Panc1 (cell line): ENCODE results near the gene TMEM108. TPM values are rescaled to one million over a fixed set of nuclear protein-coding genes. Genes with fewer than 3 reads are reported as not detected.

Experiments
- ATAC-seq: fragments of 200-7000 bp; cut with Tn5 transposase; 2 replicates; pipeline ENCODE4 v1.9.1; 2020; ENCODE audit warnings: mild to moderate bottlenecking, moderate library complexity
- BruUV-seq: library from RNA; stranded (reverse); fragments of 400-500 nt; replicated peaks from 2 replicates; lab custom pipeline; 2021; lab: Mats Ljungman, UMichigan
- CTCF ChIA-PET: fragments of 300-600 bp; sonication (Branson Sonifier 250); formaldehyde crosslinking; loops from one replicate; lab custom pipeline; 2022; ENCODE audit warnings: antibody characterized with exemption; lab: Charles Lee
- POLR2A ChIA-PET: fragments of 300-600 bp; sonication (Branson Sonifier 250); formaldehyde crosslinking; loops from one replicate; lab custom pipeline; 2022; ENCODE audit warnings: antibody characterized with exemption; lab: Charles Lee
- DNase-seq: peaks from one replicate; pipeline ENCODE4 v3.0.0-alpha.2; 2010; ENCODE audit warnings: low read depth, low spot score
- H3K27ac ChIP-seq: 2 replicates; pipeline ENCODE4 v1.5.1; 2011; ENCODE audit warnings: mild to moderate bottlenecking, low read length, inconsistent platforms
- H3K27me3 ChIP-seq: fragments of 200-500 bp; sonication (Bioruptor generic); 2 replicates; pipeline ENCODE4 v1.6.0; 2014; ENCODE audit warnings: low read length, inconsistent platforms; ENCODE audit not compliant: control insufficient read depth, insufficient read depth
- H3K36me3 ChIP-seq: fragments of 200-500 bp; sonication (Bioruptor generic); 2 replicates; pipeline ENCODE4 v1.5.1; 2014; ENCODE audit warnings: inconsistent platforms, mild to moderate bottlenecking, low read length, moderate library complexity; ENCODE audit not compliant: control insufficient read depth, insufficient read depth
- H3K4me1 ChIP-seq: 2 replicates; pipeline ENCODE4 v1.5.1; 2011; ENCODE audit warnings: inconsistent platforms, mild to moderate bottlenecking, low read length, moderate library complexity; ENCODE audit not compliant: control insufficient read depth, insufficient read depth
- H3K4me3 ChIP-seq, 2 experiments: 2 replicates each; pipeline ENCODE4 v1.5.1; 2011 to 2012; ENCODE audit warnings: low read depth in 2 of 2, low read length in 2 of 2, mild to moderate bottlenecking in 2 of 2, inconsistent platforms in 1 of 2, moderate library complexity in 1 of 2
- H3K9me3 ChIP-seq: fragments of 200-500 bp; sonication (Bioruptor generic); 2 replicates; pipeline ENCODE4 v1.5.1; 2014; ENCODE audit warnings: low read depth, mild to moderate bottlenecking, inconsistent platforms, low read length, moderate library complexity; ENCODE audit not compliant: control insufficient read depth, insufficient read depth
- POLR2AphosphoS5 ChIP-seq: IDR thresholded peaks from 2 replicates; pipeline ENCODE4 v1.6.1; 2012; ENCODE audit warnings: mild to moderate bottlenecking, low read depth, low read length, moderate library complexity
- SIN3A ChIP-seq: IDR thresholded peaks from 2 replicates; pipeline ENCODE4 v1.6.1; 2012; ENCODE audit warnings: low read depth, mild to moderate bottlenecking, low read length, moderate library complexity, borderline replicate concordance; ENCODE audit not compliant: insufficient read depth
- TCF7L2 ChIP-seq: IDR thresholded peaks from 2 replicates; pipeline ENCODE4 v1.6.1; 2011; ENCODE audit warnings: mild to moderate bottlenecking, low read depth, low read length, inconsistent platforms
- in situ Hi-C: cut with HindIII; loops from 2 replicates; pipeline ENCODE4 v1.10.0; 2016; ENCODE audit warnings: low sequenced_read_pairs, low pct_unique_long_range_greater_than_20kb
- intact Hi-C: fragments of 100-400 bp; cut with micrococcal nuclease; formaldehyde crosslinking; loops from one replicate; pipeline ENCODE4 v1.10.0; 2022; ENCODE audit not compliant: unreplicated experiment
- total RNA-seq: library from RNA; stranded (reverse); gene quantifications from one replicate; pipeline ENCODE4 v1.2.1, GENCODE V29; 2021; ENCODE audit not compliant: unreplicated experiment
- TF ChIP-seq, protein P1 (sequence below): fragments of 450-650 bp; IDR thresholded peaks from 2 replicates; pipeline ENCODE4 v1.5.1; 2017; ENCODE audit warnings: mild to moderate bottlenecking
- TF ChIP-seq, protein P2 (sequence below), 2 experiments: IDR thresholded peaks; 2 replicates each; pipeline ENCODE4 v1.6.1; 2011 to 2012; ENCODE audit warnings: low read depth in 2 of 2, control low read depth in 1 of 2, low read length in 1 of 2, mild to moderate bottlenecking in 1 of 2, moderate library complexity in 1 of 2; ENCODE audit not compliant: insufficient read depth in 1 of 2

Gene TMEM108
- total RNA-seq, 1 experiment from 2014 or later = 0.41 TPM

DNA sequence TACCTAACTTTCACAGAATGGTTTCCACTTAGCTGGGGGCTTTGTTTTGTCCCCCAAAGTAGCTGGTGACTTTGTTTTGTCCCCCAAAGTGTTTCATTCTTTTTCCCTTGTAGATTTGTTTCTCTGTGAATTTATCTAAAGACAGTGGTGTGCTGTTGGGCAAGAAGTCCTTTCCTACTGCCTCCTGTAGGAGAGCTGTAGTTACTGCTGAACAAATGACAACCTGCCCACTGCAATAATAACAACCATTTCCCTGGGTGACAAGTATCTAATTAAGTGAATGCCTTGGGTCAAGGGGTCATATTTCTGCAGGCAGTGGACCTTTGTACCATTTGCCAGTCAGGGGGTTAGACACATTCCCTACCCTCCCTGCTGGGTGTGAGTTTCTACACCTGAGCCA lies 236.3 kb downstream of the TMEM108 start:
- H3K4me3 ChIP-seq = no peak overlapping the region
- H3K27me3 ChIP-seq = no peaks in the 10 kb centered on the region; the same call in 1 of the 2 replicates
- no peak overlapping the region for H3K27ac ChIP-seq
- ATAC-seq (no peak), DNase-seq (no peak)
- ChIA-PET POLR2A (no interaction called here), CTCF (no interaction called here)
- H3K4me1 ChIP-seq = no peaks in the 10 kb centered on the region
- in situ Hi-C loops (no loop called here), intact Hi-C loops (no loop called here)
- H3K9me3 ChIP-seq = no peaks in the 10 kb centered on the region
- no TSS peak for BruUV-seq
- TF ChIP-seq TCF7L2 = no peak
- TF ChIP-seq, protein P1, sequence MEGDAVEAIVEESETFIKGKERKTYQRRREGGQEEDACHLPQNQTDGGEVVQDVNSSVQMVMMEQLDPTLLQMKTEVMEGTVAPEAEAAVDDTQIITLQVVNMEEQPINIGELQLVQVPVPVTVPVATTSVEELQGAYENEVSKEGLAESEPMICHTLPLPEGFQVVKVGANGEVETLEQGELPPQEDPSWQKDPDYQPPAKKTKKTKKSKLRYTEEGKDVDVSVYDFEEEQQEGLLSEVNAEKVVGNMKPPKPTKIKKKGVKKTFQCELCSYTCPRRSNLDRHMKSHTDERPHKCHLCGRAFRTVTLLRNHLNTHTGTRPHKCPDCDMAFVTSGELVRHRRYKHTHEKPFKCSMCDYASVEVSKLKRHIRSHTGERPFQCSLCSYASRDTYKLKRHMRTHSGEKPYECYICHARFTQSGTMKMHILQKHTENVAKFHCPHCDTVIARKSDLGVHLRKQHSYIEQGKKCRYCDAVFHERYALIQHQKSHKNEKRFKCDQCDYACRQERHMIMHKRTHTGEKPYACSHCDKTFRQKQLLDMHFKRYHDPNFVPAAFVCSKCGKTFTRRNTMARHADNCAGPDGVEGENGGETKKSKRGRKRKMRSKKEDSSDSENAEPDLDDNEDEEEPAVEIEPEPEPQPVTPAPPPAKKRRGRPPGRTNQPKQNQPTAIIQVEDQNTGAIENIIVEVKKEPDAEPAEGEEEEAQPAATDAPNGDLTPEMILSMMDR = peak; percentile 20; the same call in 1 of the 2 replicates
- H3K36me3 ChIP-seq = no peaks in the 10 kb centered on the region

GRCh38 chr3:133276594-133276993 lies 238.4 kb downstream of the TMEM108 start:
- no peak for TF ChIP-seq TCF7L2
- no peak for TF ChIP-seq POLR2AphosphoS5
- TF ChIP-seq SIN3A = no peak
- TF ChIP-seq, protein P1 = no peak
- TF ChIP-seq, protein P2, sequence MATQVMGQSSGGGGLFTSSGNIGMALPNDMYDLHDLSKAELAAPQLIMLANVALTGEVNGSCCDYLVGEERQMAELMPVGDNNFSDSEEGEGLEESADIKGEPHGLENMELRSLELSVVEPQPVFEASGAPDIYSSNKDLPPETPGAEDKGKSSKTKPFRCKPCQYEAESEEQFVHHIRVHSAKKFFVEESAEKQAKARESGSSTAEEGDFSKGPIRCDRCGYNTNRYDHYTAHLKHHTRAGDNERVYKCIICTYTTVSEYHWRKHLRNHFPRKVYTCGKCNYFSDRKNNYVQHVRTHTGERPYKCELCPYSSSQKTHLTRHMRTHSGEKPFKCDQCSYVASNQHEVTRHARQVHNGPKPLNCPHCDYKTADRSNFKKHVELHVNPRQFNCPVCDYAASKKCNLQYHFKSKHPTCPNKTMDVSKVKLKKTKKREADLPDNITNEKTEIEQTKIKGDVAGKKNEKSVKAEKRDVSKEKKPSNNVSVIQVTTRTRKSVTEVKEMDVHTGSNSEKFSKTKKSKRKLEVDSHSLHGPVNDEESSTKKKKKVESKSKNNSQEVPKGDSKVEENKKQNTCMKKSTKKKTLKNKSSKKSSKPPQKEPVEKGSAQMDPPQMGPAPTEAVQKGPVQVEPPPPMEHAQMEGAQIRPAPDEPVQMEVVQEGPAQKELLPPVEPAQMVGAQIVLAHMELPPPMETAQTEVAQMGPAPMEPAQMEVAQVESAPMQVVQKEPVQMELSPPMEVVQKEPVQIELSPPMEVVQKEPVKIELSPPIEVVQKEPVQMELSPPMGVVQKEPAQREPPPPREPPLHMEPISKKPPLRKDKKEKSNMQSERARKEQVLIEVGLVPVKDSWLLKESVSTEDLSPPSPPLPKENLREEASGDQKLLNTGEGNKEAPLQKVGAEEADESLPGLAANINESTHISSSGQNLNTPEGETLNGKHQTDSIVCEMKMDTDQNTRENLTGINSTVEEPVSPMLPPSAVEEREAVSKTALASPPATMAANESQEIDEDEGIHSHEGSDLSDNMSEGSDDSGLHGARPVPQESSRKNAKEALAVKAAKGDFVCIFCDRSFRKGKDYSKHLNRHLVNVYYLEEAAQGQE (IDR thresholded peaks at IDR 0.05; ENCODE audit: insufficient read depth in 1 of 2, low read depth in 2 of 2, low read length in 1 of 2) = no peak
- Histone ChIP-seq H3K4me1 (no peaks in the 10 kb centered on the region), H3K36me3 (no peaks in the 10 kb centered on the region), H3K4me3 (no peak overlapping the region), H3K27me3 (no peaks in the 10 kb centered on the region; the same call in 1 of the 2 replicates), H3K27ac (no peak overlapping the region), H3K9me3 (no peaks in the 10 kb centered on the region)
- DNase-seq (no peak), ATAC-seq (no peak)
- in situ Hi-C loops (no loop called here), intact Hi-C loops (no loop called here)
- POLR2A ChIA-PET = no interaction called here
- CTCF ChIA-PET = no interaction called here
- no TSS peak for BruUV-seq
